Adrenal gland (tissue), 12 donors: ENCODE results near the gene MC1R. TPM values are rescaled to one million over a fixed set of nuclear protein-coding genes. Genes with fewer than 3 reads are reported as not detected.

Experiments
- DNase-seq, 7 donors: peaks; one replicate each; pipeline ENCODE4 v3.0.0-alpha.2; 2019 to 2020
- H3K27ac ChIP-seq, 5 donors: fragments of 200-600 bp; sonication (generic) in 4 of 5; 1 replicate in 3 of 5; 2 replicates in 2 of 5; pipeline versions ENCODE4 v1.5.1 to v1.8.0; 2016 to 2020; ENCODE audit warnings: mild to moderate bottlenecking in 1 of 5
- H3K27me3 ChIP-seq: fragments of 200-600 bp; 2 replicates; pipeline ENCODE4 v1.8.0; 2021
- H3K36me3 ChIP-seq, 2 donors: fragments of 200-600 bp; replicated peaks in 1 of 2; 1 replicate in 1 of 2; 2 replicates in 1 of 2; pipeline versions ENCODE4 v1.5.1 to v1.8.0; 2018 to 2022
- H3K4me1 ChIP-seq, 2 donors: fragments of 200-600 bp; replicated peaks in 1 of 2; 1 replicate in 1 of 2; 2 replicates in 1 of 2; pipeline versions ENCODE4 v1.5.1 to v1.8.0; 2018 to 2021
- H3K4me3 ChIP-seq, 4 donors: fragments of 200-600 bp; sonication (generic) in 3 of 4; one replicate each; pipeline ENCODE4 v1.5.1; 2016 to 2018
- H3K9me3 ChIP-seq, 3 donors: fragments of 200-600 bp; sonication (generic) in 1 of 3; replicated peaks in 1 of 3; 1 replicate in 2 of 3; 2 replicates in 1 of 3; pipeline versions ENCODE4 v1.5.1 to v1.8.0; 2016 to 2021
- CTCF ChIP-seq, 6 experiments: fragments of 450-650 bp in 4 of 6; fragments of 200-600 bp in 2 of 6; sonication (generic) in 1 of 6; IDR thresholded peaks; 1 replicate in 5 of 6; 2 replicates in 1 of 6; pipeline versions ENCODE4 v1.5.1 to v1.8.0; 2016 to 2021; ENCODE audit warnings: antibody characterized with exemption in 6 of 6, mild to moderate bottlenecking in 2 of 6, moderate library complexity in 1 of 6
- POLR2A ChIP-seq, 2 donors: fragments of 450-650 bp; IDR thresholded peaks; one replicate each; pipeline ENCODE4 v1.6.1; 2017; ENCODE audit warnings: antibody characterized with exemption in 2 of 2, mild to moderate bottlenecking in 2 of 2, moderate library complexity in 1 of 2
- WGBS, 4 donors: extraction: QIAGEN DNeasy Blood & Tissue Kit in 2 of 4; methylation state at CpG; one replicate each; pipeline versions ENCODE4 v1.1.5 to v1.1.7; 2013 to 2017; 5-methylcytosine and 5-hydroxymethylcytosine counted together
- intact Hi-C, 2 donors: fragments of 100-400 bp; cut with DNase I; formaldehyde crosslinking; loops; one replicate each; pipeline versions ENCODE4 v1.14.1 to v1.15.0; 2022 to 2023
- polyA plus RNA-seq, 3 donors: library from polyadenylated mRNA; stranded (reverse); fragments of 200-250 nt in 2 of 3; fragments of 350-450 nt in 1 of 3; fragmentation: Illumina TruSeq in 1 of 3; extraction: RNeasy Lipid Tissue Mini Kit (QIAGEN cat#74804) in 1 of 3; gene quantifications; one replicate each; pipeline ENCODE4 v1.2.3, GENCODE V29; 2013 to 2014
- total RNA-seq, 9 donors: library from RNA; depleted of rRNA in 4 of 9; stranded (reverse); fragments of >200 nt in 4 of 9; fragments of 120-200 nt in 1 of 9; fragmentation: NEBNext Ultra II Directional in 1 of 9; extraction: Animal tissue kit (Norgen Biotek cat#: 25700) in 1 of 9; gene quantifications; one replicate each; pipeline versions ENCODE4 v1.1.0 to v1.2.4, GENCODE V29; 2013 to 2023
- donor health status: healthy with polysubstance abuse.
- donor health status: Bipolar disorder and iron deficiency.
- donor health status: DM: yes; HTN: yes; CAD: no.
- donor health status: DM: no; HTN: no; CAD: no.
- donor health status: DM: no; HTN: no; CAD: no.
- donor health status: DM: yes; HTN: yes; CAD: no.

MC1R gene
- total and polyA plus RNA-seq, 12 donors = 0.55 to 20.4 (median 6.2) TPM

- Histone ChIP-seq H3K36me3 (peaks cover 0 to 7% of the 10 kb centered on the region in 2 donors), H3K4me1 (peaks cover 0 to 6% of the 10 kb centered on the region in 2 donors), H3K4me3 (no peak overlapping the region), H3K27ac (no peak overlapping the region), H3K27me3 (no peaks in the 10 kb centered on the region), H3K9me3 (no peaks in the 10 kb centered on the region)
- intact Hi-C loops = no loop called here
- WGBS, 4 donors = 89 to 91% (median 90%) methylated on average over 9 to 11 of the region's 11 CpGs
- no peak for DNase-seq
- TF ChIP-seq CTCF (IDR thresholded peaks at IDR 0.05) (no peak), POLR2A (IDR thresholded peaks at IDR 0.05) (no peak)
Measured at GRCh38 chr16:89953671-89954406, 35.2 kb downstream of the MC1R start.

- no peak for DNase-seq
- Histone ChIP-seq H3K4me3 (no peak overlapping the region), H3K27me3 (no peaks in the 10 kb centered on the region), H3K27ac (no peak overlapping the region), H3K4me1 (peaks cover 0 to 2% of the 10 kb centered on the region in 2 donors), H3K36me3 (peaks cover 0 to 7% of the 10 kb centered on the region in 2 donors), H3K9me3 (no peaks in the 10 kb centered on the region)
- intact Hi-C loops = no loop called here
- no peak for TF ChIP-seq CTCF (IDR thresholded peaks at IDR 0.05)
- no peak for TF ChIP-seq POLR2A (IDR thresholded peaks at IDR 0.05)
- 90 to 100% (median 94%) methylated on average over 6 to 15 of the region's 15 CpGs for WGBS, 4 donors
Measured at GRCh38 chr16:89954462-89954861, 35.8 kb downstream of the MC1R start.

- WGBS, 4 donors = 93 to 97% (median 95%) methylated on average over 14 to 15 of the region's 15 CpGs
- Histone ChIP-seq H3K9me3 (no peaks in the 10 kb centered on the region), H3K27ac (no peak overlapping the region), H3K4me3 (no peak overlapping the region), H3K4me1 (no peaks in the 10 kb centered on the region), H3K27me3 (no peaks in the 10 kb centered on the region), H3K36me3 (peaks cover 0 to 7% of the 10 kb centered on the region in 2 donors)
- DNase-seq = no peak
- TF ChIP-seq POLR2A (IDR thresholded peaks at IDR 0.05) (no peak), CTCF (IDR thresholded peaks at IDR 0.05) (no peak)
- intact Hi-C loops = no loop called here
Measured at GRCh38 chr16:89955001-89955685, 36.5 kb downstream of the MC1R start.

GRCh38 chr16:89956505-89957215 lies 38.0 kb downstream of the MC1R start:
- Histone ChIP-seq H3K4me1 (no peaks in the 10 kb centered on the region), H3K27ac (peak overlapping the region in 1 of 5 donors; percentile 71), H3K36me3 (peaks cover 0 to 7% of the 10 kb centered on the region in 2 donors), H3K9me3 (no peaks in the 10 kb centered on the region), H3K27me3 (no peaks in the 10 kb centered on the region), H3K4me3 (no peak overlapping the region)
- intact Hi-C loops = no loop called here
- 83 to 86% (median 85%) methylated on average over 13 to 15 of the region's 15 CpGs for WGBS, 4 donors
- TF ChIP-seq POLR2A (IDR thresholded peaks at IDR 0.05) (no peak), CTCF (IDR thresholded peaks at IDR 0.05) (no peak)
- DNase-seq = no peak
